ENCODE results near the gene GRK4.

GRK4 gene

GRCh38 chr4:3017504-3017903 lies 54.1 kb downstream of the GRK4 start:
- Histone ChIP-seq H3K4me3 (ENCODE audit: low read depth in 1 of 2, low read length in 2 of 2) (no peak overlapping the region), H2AFZ (ENCODE audit: low read depth, low read length) (no peak overlapping the region), H3K27ac (ENCODE audit: low read length) (no peak overlapping the region), H3K27me3 (ENCODE audit: insufficient read depth, low read length, poor library complexity) (no peaks in the 10 kb centered on the region), H3K4me1 (ENCODE audit: insufficient read depth, low read length) (no peaks in the 10 kb centered on the region), H3K36me3 (ENCODE audit: insufficient read depth, low read length) (no peaks in the 10 kb centered on the region), H4K20me1 (ENCODE audit: insufficient read depth, low read length) (no peaks in the 10 kb centered on the region), H3K79me2 (ENCODE audit: insufficient read depth, low read length) (no peaks in the 10 kb centered on the region), H3K9me3 (ENCODE audit: insufficient read depth, low read length, severe bottlenecking) (no peaks in the 10 kb centered on the region), H3K4me2 (ENCODE audit: insufficient read depth, low read length) (no peak overlapping the region), H3K9ac (ENCODE audit: low read depth, low read length) (no peak overlapping the region)
- no peak for TF ChIP-seq EZH2 (IDR thresholded peaks at IDR 0.05; ENCODE audit: borderline replicate concordance, low read depth, low read length, severe bottlenecking)
- TF ChIP-seq, protein P1, sequence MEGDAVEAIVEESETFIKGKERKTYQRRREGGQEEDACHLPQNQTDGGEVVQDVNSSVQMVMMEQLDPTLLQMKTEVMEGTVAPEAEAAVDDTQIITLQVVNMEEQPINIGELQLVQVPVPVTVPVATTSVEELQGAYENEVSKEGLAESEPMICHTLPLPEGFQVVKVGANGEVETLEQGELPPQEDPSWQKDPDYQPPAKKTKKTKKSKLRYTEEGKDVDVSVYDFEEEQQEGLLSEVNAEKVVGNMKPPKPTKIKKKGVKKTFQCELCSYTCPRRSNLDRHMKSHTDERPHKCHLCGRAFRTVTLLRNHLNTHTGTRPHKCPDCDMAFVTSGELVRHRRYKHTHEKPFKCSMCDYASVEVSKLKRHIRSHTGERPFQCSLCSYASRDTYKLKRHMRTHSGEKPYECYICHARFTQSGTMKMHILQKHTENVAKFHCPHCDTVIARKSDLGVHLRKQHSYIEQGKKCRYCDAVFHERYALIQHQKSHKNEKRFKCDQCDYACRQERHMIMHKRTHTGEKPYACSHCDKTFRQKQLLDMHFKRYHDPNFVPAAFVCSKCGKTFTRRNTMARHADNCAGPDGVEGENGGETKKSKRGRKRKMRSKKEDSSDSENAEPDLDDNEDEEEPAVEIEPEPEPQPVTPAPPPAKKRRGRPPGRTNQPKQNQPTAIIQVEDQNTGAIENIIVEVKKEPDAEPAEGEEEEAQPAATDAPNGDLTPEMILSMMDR (IDR thresholded peaks at IDR 0.05; ENCODE audit: borderline replicate concordance, extremely low read depth, low read length, poor library complexity, severe bottlenecking), result no peak
- ATAC-seq (ENCODE audit: insufficient read depth, low read depth), result no peak
- no peak for DNase-seq

DNA sequence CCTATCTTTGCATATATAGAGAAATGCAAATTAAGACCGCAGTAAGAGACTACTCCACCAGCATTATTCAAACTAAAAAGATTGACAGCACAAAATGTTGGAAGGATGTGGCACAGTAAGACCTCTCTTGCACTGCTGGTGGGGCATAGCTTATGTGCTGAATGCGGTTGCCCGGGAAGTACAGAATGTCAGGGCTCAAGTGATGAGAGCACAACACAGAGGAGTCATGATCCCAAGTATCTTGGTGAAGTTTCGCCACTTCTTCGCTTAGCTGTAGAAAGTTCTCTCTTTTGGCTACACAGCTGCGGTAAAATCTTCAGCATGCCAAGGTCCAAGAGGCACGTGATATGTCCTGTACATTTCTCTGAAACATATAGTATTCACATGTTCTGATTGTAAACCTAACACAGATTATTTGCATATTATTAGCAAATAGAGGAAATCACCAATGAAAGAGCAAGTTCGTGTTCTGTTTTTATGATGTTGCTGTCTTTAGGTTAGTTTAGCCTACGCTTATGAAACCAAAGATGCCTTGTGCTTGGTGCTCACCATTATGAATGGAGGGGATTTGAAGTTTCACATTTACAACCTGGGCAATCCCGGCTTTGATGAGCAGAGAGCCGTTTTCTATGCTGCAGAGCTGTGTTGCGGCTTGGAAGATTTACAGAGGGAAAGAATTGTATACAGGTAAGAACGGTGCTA lies 55.9 kb downstream of the GRK4 start:
- Histone ChIP-seq H2AFZ (ENCODE audit: low read depth, low read length) (no peak overlapping the region), H3K79me2 (ENCODE audit: insufficient read depth, low read length) (no peaks in the 10 kb centered on the region), H3K27me3 (ENCODE audit: insufficient read depth, low read length, poor library complexity) (no peaks in the 10 kb centered on the region), H3K9me3 (ENCODE audit: insufficient read depth, low read length, severe bottlenecking) (no peaks in the 10 kb centered on the region), H3K4me1 (ENCODE audit: insufficient read depth, low read length) (no peaks in the 10 kb centered on the region), H4K20me1 (ENCODE audit: insufficient read depth, low read length) (no peaks in the 10 kb centered on the region), H3K36me3 (ENCODE audit: insufficient read depth, low read length) (no peaks in the 10 kb centered on the region), H3K4me3 (ENCODE audit: low read depth in 1 of 2, low read length in 2 of 2) (no peak overlapping the region), H3K9ac (ENCODE audit: low read depth, low read length) (no peak overlapping the region), H3K27ac (ENCODE audit: low read length) (no peak overlapping the region), H3K4me2 (ENCODE audit: insufficient read depth, low read length) (no peak overlapping the region)
- no peak for ATAC-seq (ENCODE audit: insufficient read depth, low read depth)
- no peak for TF ChIP-seq EZH2 (IDR thresholded peaks at IDR 0.05; ENCODE audit: borderline replicate concordance, low read depth, low read length, severe bottlenecking)
- TF ChIP-seq, protein P1 (IDR thresholded peaks at IDR 0.05; ENCODE audit: borderline replicate concordance, extremely low read depth, low read length, poor library complexity, severe bottlenecking), result no peak
- no peak for DNase-seq

- H3K27me3 ChIP-seq (ENCODE audit: insufficient read depth, low read length, poor library complexity), result no peaks in the 10 kb centered on the region
- H4K20me1 ChIP-seq (ENCODE audit: insufficient read depth, low read length), result no peaks in the 10 kb centered on the region
- ATAC-seq (ENCODE audit: insufficient read depth, low read depth) (no peak), DNase-seq (no peak)
- H2AFZ ChIP-seq (ENCODE audit: low read depth, low read length), result no peak overlapping the region
- no peaks in the 10 kb centered on the region for H3K79me2 ChIP-seq (ENCODE audit: insufficient read depth, low read length)
- H3K9ac ChIP-seq (ENCODE audit: low read depth, low read length), result no peak overlapping the region
- no peak overlapping the region for H3K4me2 ChIP-seq (ENCODE audit: insufficient read depth, low read length)
- TF ChIP-seq EZH2 (IDR thresholded peaks at IDR 0.05; ENCODE audit: borderline replicate concordance, low read depth, low read length, severe bottlenecking), result no peak
- TF ChIP-seq, protein P1 (IDR thresholded peaks at IDR 0.05; ENCODE audit: borderline replicate concordance, extremely low read depth, low read length, poor library complexity, severe bottlenecking), result no peak
- no peaks in the 10 kb centered on the region for H3K9me3 ChIP-seq (ENCODE audit: insufficient read depth, low read length, severe bottlenecking)
- H3K4me1 ChIP-seq (ENCODE audit: insufficient read depth, low read length), result no peaks in the 10 kb centered on the region
- H3K27ac ChIP-seq (ENCODE audit: low read length), result no peak overlapping the region
- H3K4me3 ChIP-seq (ENCODE audit: low read depth in 1 of 2, low read length in 2 of 2), result no peak overlapping the region
- H3K36me3 ChIP-seq (ENCODE audit: insufficient read depth, low read length), result no peaks in the 10 kb centered on the region
These were observed 57.8 kb downstream of the GRK4 start for GRCh38 chr4:3021127-3021526.

All from DND-41 (cell line).